ENCODE data around the gene CORO1C.
A peak's percentile ranks its signal among the peaks of the same experiment; 100 is the strongest.

Gene CORO1C

GRCh38 chr12:108630481-108631207, 100.7 kb downstream of the CORO1C start:
- no peak for DNase-seq (ENCODE audit: extremely low read depth, insufficient read length)
- Histone ChIP-seq H3K36me3 (ENCODE audit: control insufficient read depth, insufficient read depth, low read length) (peaks cover 2% of the 10 kb centered on the region), H3K4me3 (replicated peaks; ENCODE audit: low read depth, low read length) (no peak overlapping the region), H3K27me3 (replicated peaks; ENCODE audit: control insufficient read depth, insufficient read depth, low read length) (no peaks in the 10 kb centered on the region)
- TF ChIP-seq, protein P1, sequence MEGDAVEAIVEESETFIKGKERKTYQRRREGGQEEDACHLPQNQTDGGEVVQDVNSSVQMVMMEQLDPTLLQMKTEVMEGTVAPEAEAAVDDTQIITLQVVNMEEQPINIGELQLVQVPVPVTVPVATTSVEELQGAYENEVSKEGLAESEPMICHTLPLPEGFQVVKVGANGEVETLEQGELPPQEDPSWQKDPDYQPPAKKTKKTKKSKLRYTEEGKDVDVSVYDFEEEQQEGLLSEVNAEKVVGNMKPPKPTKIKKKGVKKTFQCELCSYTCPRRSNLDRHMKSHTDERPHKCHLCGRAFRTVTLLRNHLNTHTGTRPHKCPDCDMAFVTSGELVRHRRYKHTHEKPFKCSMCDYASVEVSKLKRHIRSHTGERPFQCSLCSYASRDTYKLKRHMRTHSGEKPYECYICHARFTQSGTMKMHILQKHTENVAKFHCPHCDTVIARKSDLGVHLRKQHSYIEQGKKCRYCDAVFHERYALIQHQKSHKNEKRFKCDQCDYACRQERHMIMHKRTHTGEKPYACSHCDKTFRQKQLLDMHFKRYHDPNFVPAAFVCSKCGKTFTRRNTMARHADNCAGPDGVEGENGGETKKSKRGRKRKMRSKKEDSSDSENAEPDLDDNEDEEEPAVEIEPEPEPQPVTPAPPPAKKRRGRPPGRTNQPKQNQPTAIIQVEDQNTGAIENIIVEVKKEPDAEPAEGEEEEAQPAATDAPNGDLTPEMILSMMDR (IDR thresholded peaks at IDR 0.05; ENCODE audit: insufficient read depth, low read length, poor library complexity, severe bottlenecking): no peak

GRCh38 chr12:108629824-108630476, 101.4 kb downstream of the CORO1C start:
- H3K36me3 ChIP-seq (ENCODE audit: control insufficient read depth, insufficient read depth, low read length): peaks cover 2% of the 10 kb centered on the region
- no peaks in the 10 kb centered on the region for H3K27me3 ChIP-seq (replicated peaks; ENCODE audit: control insufficient read depth, insufficient read depth, low read length)
- TF ChIP-seq, protein P1 (IDR thresholded peaks at IDR 0.05; ENCODE audit: insufficient read depth, low read length, poor library complexity, severe bottlenecking): no peak
- H3K4me3 ChIP-seq (replicated peaks; ENCODE audit: low read depth, low read length): no peak overlapping the region
- DNase-seq (ENCODE audit: extremely low read depth, insufficient read length): no peak

DNA sequence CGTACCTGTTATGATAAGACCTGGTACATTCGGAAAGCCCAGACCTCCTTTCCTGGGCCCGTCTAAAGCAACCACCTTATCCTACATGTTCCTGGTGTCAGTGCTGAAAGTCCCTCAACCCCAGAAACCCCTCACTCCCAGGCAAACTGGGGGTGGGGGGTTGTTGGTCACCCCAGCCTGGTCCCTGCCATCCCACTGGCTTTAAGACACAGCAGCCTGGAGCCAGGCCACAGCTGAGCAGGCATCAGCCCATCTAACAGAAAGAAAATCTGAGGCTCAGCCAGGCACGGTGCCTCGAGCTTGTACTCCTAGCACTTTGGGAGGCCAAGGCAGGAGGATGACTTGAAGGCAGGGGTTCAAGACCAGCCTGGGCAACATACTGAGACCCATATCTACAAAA, 102.2 kb downstream of the CORO1C start:
- Histone ChIP-seq H3K4me3 (replicated peaks; ENCODE audit: low read depth, low read length) (peak overlapping the region; percentile 44), H3K36me3 (ENCODE audit: control insufficient read depth, insufficient read depth, low read length) (peaks cover 2% of the 10 kb centered on the region), H3K27me3 (replicated peaks; ENCODE audit: control insufficient read depth, insufficient read depth, low read length) (no peaks in the 10 kb centered on the region)
- no peak for DNase-seq (ENCODE audit: extremely low read depth, insufficient read length)
- TF ChIP-seq, protein P1 (IDR thresholded peaks at IDR 0.05; ENCODE audit: insufficient read depth, low read length, poor library complexity, severe bottlenecking): no peak

- Histone ChIP-seq H3K27me3 (replicated peaks; ENCODE audit: control insufficient read depth, insufficient read depth, low read length) (no peaks in the 10 kb centered on the region), H3K4me3 (replicated peaks; ENCODE audit: low read depth, low read length) (no peak overlapping the region), H3K36me3 (ENCODE audit: control insufficient read depth, insufficient read depth, low read length) (peaks cover 12% of the 10 kb centered on the region)
- TF ChIP-seq, protein P1 (IDR thresholded peaks at IDR 0.05; ENCODE audit: insufficient read depth, low read length, poor library complexity, severe bottlenecking): no peak
- DNase-seq (ENCODE audit: extremely low read depth, insufficient read length): no peak
Measured at GRCh38 chr12:108627134-108627920, 104.0 kb downstream of the CORO1C start.

GRCh38 chr12:108625228-108625627, 106.1 kb downstream of the CORO1C start:
- Histone ChIP-seq H3K4me3 (replicated peaks; ENCODE audit: low read depth, low read length) (no peak overlapping the region), H3K27me3 (replicated peaks; ENCODE audit: control insufficient read depth, insufficient read depth, low read length) (no peaks in the 10 kb centered on the region), H3K36me3 (ENCODE audit: control insufficient read depth, insufficient read depth, low read length) (peaks cover 10% of the 10 kb centered on the region)
- DNase-seq (ENCODE audit: extremely low read depth, insufficient read length): no peak
- TF ChIP-seq, protein P1 (IDR thresholded peaks at IDR 0.05; ENCODE audit: insufficient read depth, low read length, poor library complexity, severe bottlenecking): no peak
